Subcutaneous abdominal adipose tissue (tissue), 5 donors: Measurements from ENCODE around the gene CTNND2.

ENCODE experiments used
- H3K27ac ChIP-seq: one replicate; pipeline ENCODE4 v1.7.0; 2013; ENCODE audit warnings: low read depth, mild to moderate bottlenecking, inconsistent platforms, low read length, moderate library complexity
- H3K27me3 ChIP-seq, 5 donors: one replicate each; pipeline ENCODE4 v1.7.0; 2013; ENCODE audit warnings: low read length in 5 of 5, inconsistent platforms in 1 of 5; ENCODE audit not compliant: control insufficient read depth in 5 of 5, insufficient read depth in 4 of 5
- H3K36me3 ChIP-seq, 5 donors: one replicate each; pipeline ENCODE4 v1.7.0; 2013; ENCODE audit warnings: low read length in 5 of 5; ENCODE audit not compliant: control insufficient read depth in 5 of 5, insufficient read depth in 5 of 5
- H3K4me1 ChIP-seq, 5 donors: one replicate each; pipeline ENCODE4 v1.7.0; 2013; ENCODE audit warnings: low read length in 5 of 5, mild to moderate bottlenecking in 3 of 5, moderate library complexity in 1 of 5; ENCODE audit not compliant: control insufficient read depth in 5 of 5, insufficient read depth in 5 of 5
- H3K4me3 ChIP-seq, 5 donors: one replicate each; pipeline ENCODE4 v1.7.0; 2013; ENCODE audit warnings: low read length in 5 of 5, low read depth in 1 of 5
- H3K9ac ChIP-seq, 5 donors: one replicate each; pipeline ENCODE4 v1.7.0; 2013; ENCODE audit warnings: low read length in 5 of 5, mild to moderate bottlenecking in 4 of 5, moderate library complexity in 3 of 5
- H3K9me3 ChIP-seq, 5 donors: one replicate each; pipeline ENCODE4 v1.7.0; 2013; ENCODE audit warnings: low read length in 5 of 5; ENCODE audit not compliant: control insufficient read depth in 5 of 5
- donor health status: healthy.
- donor health status: healthy.
- donor health status: healthy.
- donor health status: healthy.
- donor health status: healthy.

CTNND2 gene

DNA sequence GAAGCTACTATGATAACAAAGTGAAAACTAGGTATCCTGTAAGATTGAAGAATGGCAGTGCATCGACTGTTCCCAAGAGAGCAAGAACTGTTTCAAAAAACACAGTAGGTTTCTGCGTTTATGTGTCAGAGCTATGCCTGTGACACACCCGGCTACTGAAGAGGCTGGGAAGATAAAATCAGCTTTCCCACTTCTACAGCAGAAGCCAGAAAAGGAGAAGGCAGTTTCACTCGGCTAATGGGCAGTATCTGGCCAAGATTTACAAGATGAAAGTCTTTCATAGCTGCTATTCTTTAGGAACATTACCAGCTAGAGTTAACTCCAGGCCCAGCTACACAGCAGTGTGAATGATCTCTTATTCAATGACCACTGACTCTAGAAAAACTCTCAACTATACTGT, 195.2 kb downstream of the CTNND2 start:
- H3K4me1 ChIP-seq: no peaks in the 10 kb centered on the region
- H3K27ac ChIP-seq: no peak overlapping the region
- H3K36me3 ChIP-seq: no peaks in the 10 kb centered on the region
- H3K27me3 ChIP-seq: no peaks in the 10 kb centered on the region
- H3K9ac ChIP-seq: no peak overlapping the region
- H3K9me3 ChIP-seq: no peaks in the 10 kb centered on the region
- no peak overlapping the region for H3K4me3 ChIP-seq

- no peaks in the 10 kb centered on the region for H3K36me3 ChIP-seq
- H3K27ac ChIP-seq: no peak overlapping the region
- H3K9me3 ChIP-seq: no peaks in the 10 kb centered on the region
- H3K4me3 ChIP-seq: no peak overlapping the region
- no peaks in the 10 kb centered on the region for H3K4me1 ChIP-seq
- no peak overlapping the region for H3K9ac ChIP-seq
- H3K27me3 ChIP-seq: no peaks in the 10 kb centered on the region
Observed at GRCh38 chr5:11704916-11705315, 199.3 kb downstream of the CTNND2 start.

DNA sequence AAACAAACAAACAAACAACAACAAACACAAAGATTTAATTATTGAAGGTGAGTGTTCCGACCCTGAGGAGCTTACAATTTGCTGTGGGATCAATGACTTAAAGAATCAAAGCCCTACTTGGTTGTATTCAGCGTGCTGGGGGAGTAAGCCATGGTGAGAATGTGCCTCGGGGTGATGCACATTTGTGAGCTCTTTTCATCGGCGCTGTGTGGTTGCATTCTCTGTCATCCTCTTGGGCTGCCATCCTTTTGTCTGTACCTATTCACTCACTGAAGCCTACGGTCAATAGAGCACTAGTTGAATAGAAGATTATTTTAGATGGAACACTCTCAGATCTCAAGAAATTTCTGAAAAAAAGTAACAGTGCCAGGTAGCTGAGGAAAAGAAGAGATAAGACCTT, 203.9 kb downstream of the CTNND2 start:
- Histone ChIP-seq H3K4me1 (no peaks in the 10 kb centered on the region), H3K27ac (no peak overlapping the region), H3K36me3 (no peaks in the 10 kb centered on the region), H3K27me3 (no peaks in the 10 kb centered on the region), H3K9me3 (peaks cover 0 to 5% (median 0%) of the 10 kb centered on the region in 5 donors), H3K9ac (no peak overlapping the region), H3K4me3 (no peak overlapping the region)

- Histone ChIP-seq H3K27me3 (no peaks in the 10 kb centered on the region), H3K36me3 (no peaks in the 10 kb centered on the region), H3K4me3 (no peak overlapping the region), H3K9me3 (peaks cover 0 to 5% (median 0%) of the 10 kb centered on the region in 5 donors), H3K27ac (no peak overlapping the region), H3K4me1 (no peaks in the 10 kb centered on the region), H3K9ac (no peak overlapping the region)
Observed at GRCh38 chr5:11692636-11693035, 211.6 kb downstream of the CTNND2 start.

GRCh38 chr5:11687498-11687897, 216.7 kb downstream of the CTNND2 start:
- Histone ChIP-seq H3K27ac (no peak overlapping the region), H3K9me3 (no peaks in the 10 kb centered on the region), H3K4me3 (no peak overlapping the region), H3K36me3 (no peaks in the 10 kb centered on the region), H3K9ac (no peak overlapping the region), H3K4me1 (no peaks in the 10 kb centered on the region), H3K27me3 (no peaks in the 10 kb centered on the region)

- Histone ChIP-seq H3K27me3 (peaks cover 0 to 4% (median 0%) of the 10 kb centered on the region in 5 donors), H3K4me3 (no peak overlapping the region), H3K27ac (no peak overlapping the region), H3K9me3 (peaks cover 0 to 3% (median 0%) of the 10 kb centered on the region in 5 donors), H3K9ac (no peak overlapping the region), H3K36me3 (no peaks in the 10 kb centered on the region), H3K4me1 (no peaks in the 10 kb centered on the region)
Observed at GRCh38 chr5:11684607-11685006, 219.6 kb downstream of the CTNND2 start.

GRCh38 chr5:11683666-11684065, 220.6 kb downstream of the CTNND2 start:
- H3K4me1 ChIP-seq: no peaks in the 10 kb centered on the region
- H3K36me3 ChIP-seq: no peaks in the 10 kb centered on the region
- peaks cover 0 to 4% (median 0%) of the 10 kb centered on the region in 5 donors for H3K27me3 ChIP-seq
- no peak overlapping the region for H3K9ac ChIP-seq
- peaks cover 0 to 3% (median 0%) of the 10 kb centered on the region in 5 donors for H3K9me3 ChIP-seq
- no peak overlapping the region for H3K4me3 ChIP-seq
- no peak overlapping the region for H3K27ac ChIP-seq

DNA sequence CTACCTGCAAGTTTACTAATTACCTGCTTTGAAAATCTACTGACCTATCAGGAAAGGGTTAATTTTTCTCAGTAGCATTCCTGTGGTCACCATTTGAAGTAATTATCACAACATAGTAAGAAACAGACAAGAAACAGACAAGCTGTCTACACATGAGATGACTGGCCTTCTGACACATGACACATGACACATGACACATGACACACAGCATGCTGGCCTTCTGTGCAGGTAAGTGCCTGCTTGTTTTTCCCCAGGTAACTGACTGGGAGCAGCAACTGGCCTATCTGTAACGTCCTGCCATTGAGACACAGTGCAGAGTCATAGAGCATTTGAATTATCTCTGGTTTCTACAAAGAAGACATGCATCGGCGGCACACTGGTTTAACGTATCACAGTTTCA, 222.4 kb downstream of the CTNND2 start:
- Histone ChIP-seq H3K27me3 (peaks cover 0 to 4% (median 0%) of the 10 kb centered on the region in 5 donors), H3K4me3 (no peak overlapping the region), H3K36me3 (no peaks in the 10 kb centered on the region), H3K9ac (no peak overlapping the region), H3K4me1 (no peaks in the 10 kb centered on the region), H3K27ac (no peak overlapping the region), H3K9me3 (peaks cover 0 to 3% (median 0%) of the 10 kb centered on the region in 5 donors)

DNA sequence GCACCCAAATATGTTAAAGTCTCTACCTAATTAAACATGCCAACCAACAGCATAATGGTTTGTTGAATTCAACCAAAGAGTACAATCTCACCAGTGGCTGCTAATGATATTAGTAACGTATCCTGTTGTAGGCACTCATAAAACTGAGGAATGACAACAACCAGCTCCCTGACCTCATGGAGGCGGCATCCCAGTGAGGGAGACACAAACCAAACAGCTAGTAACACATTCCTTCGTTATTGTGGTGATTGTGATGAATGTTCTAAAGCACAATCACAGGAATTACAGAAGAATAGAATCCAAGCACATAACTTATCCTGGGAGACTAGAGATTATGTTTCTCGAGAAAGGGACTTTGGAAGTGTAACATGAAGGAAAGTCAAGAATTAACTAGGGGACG, 224.6 kb downstream of the CTNND2 start:
- H3K36me3 ChIP-seq: no peaks in the 10 kb centered on the region
- H3K9ac ChIP-seq: no peak overlapping the region
- no peak overlapping the region for H3K27ac ChIP-seq
- H3K9me3 ChIP-seq: peaks cover 0 to 3% (median 0%) of the 10 kb centered on the region in 5 donors
- H3K4me3 ChIP-seq: no peak overlapping the region
- no peaks in the 10 kb centered on the region for H3K4me1 ChIP-seq
- H3K27me3 ChIP-seq: peaks cover 0 to 4% (median 0%) of the 10 kb centered on the region in 5 donors

GRCh38 chr5:11675184-11675583, 229.1 kb downstream of the CTNND2 start:
- no peak overlapping the region for H3K27ac ChIP-seq
- H3K9me3 ChIP-seq: no peaks in the 10 kb centered on the region

More at GRCh38 chr5:11675184-11675583, 229.1 kb downstream of the CTNND2 start:
- Histone ChIP-seq H3K27me3 (peaks cover 0 to 5% (median 0%) of the 10 kb centered on the region in 5 donors), H3K4me3 (no peak overlapping the region), H3K36me3 (no peaks in the 10 kb centered on the region), H3K4me1 (no peaks in the 10 kb centered on the region), H3K9ac (no peak overlapping the region)
